Loucy (cell line): ENCODE data around the gene ZSWIM5.

Source experiments
- EZH2phosphoT487 ChIP-seq: fragments of 200-600 bp; IDR thresholded peaks from 2 replicates; pipeline ENCODE4 v1.6.1; 2018; ENCODE audit warnings: antibody characterized with exemption, mild to moderate bottlenecking, moderate library complexity, borderline replicate concordance
- TF ChIP-seq, protein P1 (sequence below): fragments of 200-600 bp; sonication (generic); conservative IDR thresholded peaks from 2 replicates; pipeline ENCODE4 v1.5.1; 2014; ENCODE audit warnings: mild to moderate bottlenecking, antibody characterized with exemption, low read length

DNA sequence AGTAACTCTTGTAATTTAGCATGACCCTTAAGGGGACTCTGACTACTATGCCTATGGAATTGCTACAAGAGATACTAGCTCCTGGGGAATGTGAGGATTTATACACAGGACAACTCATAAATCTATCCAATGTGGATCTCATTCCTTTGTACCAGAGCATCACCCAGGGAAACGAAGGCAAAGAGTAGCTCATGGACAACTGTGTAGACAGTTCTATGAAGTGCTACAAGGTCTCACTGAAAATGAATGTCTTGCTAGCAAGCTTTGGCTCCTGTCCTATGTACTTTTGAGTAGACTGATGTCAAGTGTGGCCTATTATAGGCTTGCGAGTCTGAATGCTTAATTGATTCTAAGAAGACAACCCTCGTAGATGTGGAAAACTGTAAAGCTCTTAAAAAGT is 93.7 kb downstream of the ZSWIM5 start:
- TF ChIP-seq, protein P1, sequence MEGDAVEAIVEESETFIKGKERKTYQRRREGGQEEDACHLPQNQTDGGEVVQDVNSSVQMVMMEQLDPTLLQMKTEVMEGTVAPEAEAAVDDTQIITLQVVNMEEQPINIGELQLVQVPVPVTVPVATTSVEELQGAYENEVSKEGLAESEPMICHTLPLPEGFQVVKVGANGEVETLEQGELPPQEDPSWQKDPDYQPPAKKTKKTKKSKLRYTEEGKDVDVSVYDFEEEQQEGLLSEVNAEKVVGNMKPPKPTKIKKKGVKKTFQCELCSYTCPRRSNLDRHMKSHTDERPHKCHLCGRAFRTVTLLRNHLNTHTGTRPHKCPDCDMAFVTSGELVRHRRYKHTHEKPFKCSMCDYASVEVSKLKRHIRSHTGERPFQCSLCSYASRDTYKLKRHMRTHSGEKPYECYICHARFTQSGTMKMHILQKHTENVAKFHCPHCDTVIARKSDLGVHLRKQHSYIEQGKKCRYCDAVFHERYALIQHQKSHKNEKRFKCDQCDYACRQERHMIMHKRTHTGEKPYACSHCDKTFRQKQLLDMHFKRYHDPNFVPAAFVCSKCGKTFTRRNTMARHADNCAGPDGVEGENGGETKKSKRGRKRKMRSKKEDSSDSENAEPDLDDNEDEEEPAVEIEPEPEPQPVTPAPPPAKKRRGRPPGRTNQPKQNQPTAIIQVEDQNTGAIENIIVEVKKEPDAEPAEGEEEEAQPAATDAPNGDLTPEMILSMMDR: no peak
- TF ChIP-seq EZH2phosphoT487: no peak
